Thyroid gland (tissue), 4 donors: Measurements from ENCODE around the gene SLC25A33.

Experiments
- POLR2A ChIP-seq, 2 donors: fragments of 450-650 bp; IDR thresholded peaks; one replicate each; pipeline ENCODE4 v1.6.1; 2017; ENCODE audit warnings: antibody characterized with exemption in 2 of 2, mild to moderate bottlenecking in 2 of 2, moderate library complexity in 1 of 2
- TF ChIP-seq, protein P1 (sequence below), 6 experiments: fragments of 200-600 bp in 3 of 6; fragments of 450-650 bp in 3 of 6; sonication (generic) in 3 of 6; IDR thresholded peaks; one replicate each; pipeline ENCODE4 v1.5.1; 2016 to 2019; ENCODE audit warnings: antibody characterized with exemption in 6 of 6, mild to moderate bottlenecking in 2 of 6, inconsistent platforms in 1 of 6, moderate library complexity in 1 of 6

DNA sequence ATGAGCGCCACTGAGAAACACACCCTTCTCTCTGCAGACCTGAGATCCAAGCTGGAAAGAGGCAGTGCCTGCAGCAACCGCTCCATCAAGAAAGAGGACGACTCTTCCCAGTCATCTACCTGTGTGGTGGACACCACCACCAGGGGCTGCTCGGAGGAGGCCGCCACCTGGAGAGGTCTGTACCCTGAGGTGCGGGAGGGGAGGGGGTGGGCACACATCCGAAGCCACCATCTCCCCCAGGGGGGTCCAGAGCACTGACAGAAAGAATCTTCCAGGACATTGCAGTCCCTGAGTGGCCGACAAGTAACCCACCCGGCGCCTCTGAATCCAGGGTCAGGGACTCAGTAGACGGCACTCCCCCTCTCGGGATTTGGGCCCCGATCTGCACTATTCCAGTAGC is 72.5 kb downstream of the SLC25A33 start:
- TF ChIP-seq, protein P1, sequence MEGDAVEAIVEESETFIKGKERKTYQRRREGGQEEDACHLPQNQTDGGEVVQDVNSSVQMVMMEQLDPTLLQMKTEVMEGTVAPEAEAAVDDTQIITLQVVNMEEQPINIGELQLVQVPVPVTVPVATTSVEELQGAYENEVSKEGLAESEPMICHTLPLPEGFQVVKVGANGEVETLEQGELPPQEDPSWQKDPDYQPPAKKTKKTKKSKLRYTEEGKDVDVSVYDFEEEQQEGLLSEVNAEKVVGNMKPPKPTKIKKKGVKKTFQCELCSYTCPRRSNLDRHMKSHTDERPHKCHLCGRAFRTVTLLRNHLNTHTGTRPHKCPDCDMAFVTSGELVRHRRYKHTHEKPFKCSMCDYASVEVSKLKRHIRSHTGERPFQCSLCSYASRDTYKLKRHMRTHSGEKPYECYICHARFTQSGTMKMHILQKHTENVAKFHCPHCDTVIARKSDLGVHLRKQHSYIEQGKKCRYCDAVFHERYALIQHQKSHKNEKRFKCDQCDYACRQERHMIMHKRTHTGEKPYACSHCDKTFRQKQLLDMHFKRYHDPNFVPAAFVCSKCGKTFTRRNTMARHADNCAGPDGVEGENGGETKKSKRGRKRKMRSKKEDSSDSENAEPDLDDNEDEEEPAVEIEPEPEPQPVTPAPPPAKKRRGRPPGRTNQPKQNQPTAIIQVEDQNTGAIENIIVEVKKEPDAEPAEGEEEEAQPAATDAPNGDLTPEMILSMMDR (IDR thresholded peaks at IDR 0.05): no peak
- no peak for TF ChIP-seq POLR2A (IDR thresholded peaks at IDR 0.05)
